NOMO-1 treated with dmso at 0.1 percent for 144 hours (cell line): Measurements from ENCODE around the gene GLYR1.
"Not testable (repeated sequence)": the region's sequence is repeated elsewhere in the genome, so short reads cannot be mapped to it uniquely, and the experiment has no call there.

Source experiments
- DNase-seq: peaks from one replicate; lab custom pipeline; 2025; ENCODE audit not compliant: unreplicated experiment; lab: John Stamatoyannopoulos, UW

GLYR1 gene

DNA sequence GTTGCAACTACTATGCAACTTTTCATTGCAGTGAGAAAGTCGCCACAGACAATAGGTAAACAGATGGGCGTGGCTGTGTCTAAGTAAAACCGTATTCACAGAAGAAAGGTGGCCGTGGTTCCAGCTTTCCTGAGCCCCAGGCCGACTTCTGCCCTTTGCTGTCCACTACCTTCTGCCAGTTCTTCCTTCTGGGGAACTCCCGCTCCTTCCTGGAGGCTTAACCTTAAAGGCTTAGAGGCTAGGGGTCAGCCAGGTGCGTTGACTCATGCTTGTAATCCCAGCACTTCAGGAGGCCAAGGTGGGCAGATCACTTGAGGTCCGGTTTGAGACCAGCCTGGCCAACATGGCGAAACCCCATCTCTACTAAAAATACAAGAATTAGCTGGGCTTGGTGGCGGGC, 56.8 kb downstream of the GLYR1 start:
- DNase-seq: no peak

DNA sequence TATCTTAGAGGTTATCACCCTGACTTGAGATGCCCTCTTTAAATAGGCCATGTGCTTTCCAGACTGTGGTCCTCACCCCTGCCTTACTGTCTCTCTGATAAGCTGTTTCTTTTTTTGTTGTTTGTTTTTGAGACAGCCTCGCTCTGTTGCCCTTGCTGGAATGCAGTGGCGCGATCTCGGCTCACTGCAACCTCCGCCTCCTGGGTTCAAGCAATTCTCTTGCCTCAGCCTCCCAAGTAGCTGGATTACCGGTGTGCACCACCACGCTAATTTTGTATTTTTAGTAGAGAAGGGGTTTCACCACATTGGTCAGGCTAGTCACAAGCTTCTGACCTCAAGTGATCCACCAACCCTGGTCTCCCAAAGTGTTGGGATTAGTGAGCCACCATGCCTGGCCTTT, 58.2 kb downstream of the GLYR1 start:
- DNase-seq: no peak

DNA sequence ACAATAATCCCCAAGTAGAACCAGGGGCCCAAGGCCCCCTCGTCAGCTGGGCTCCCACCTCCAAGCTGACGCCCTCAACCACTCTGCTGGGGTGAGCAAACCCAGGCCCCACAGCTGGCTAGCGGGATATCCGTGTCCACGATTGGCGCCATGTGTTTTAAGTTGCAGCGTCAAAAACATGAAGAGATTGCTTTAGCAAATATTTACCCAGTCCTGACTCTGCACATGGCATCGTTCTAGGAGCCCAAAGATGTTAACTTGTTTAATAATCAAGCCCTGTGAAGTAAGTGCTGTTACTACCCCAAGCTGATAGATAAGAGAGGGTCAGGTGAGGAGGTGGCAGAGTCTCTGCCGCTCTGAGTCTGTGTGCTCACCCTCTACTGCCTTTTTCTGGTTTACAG, 58.6 kb downstream of the GLYR1 start:
- DNase-seq: no peak

DNA sequence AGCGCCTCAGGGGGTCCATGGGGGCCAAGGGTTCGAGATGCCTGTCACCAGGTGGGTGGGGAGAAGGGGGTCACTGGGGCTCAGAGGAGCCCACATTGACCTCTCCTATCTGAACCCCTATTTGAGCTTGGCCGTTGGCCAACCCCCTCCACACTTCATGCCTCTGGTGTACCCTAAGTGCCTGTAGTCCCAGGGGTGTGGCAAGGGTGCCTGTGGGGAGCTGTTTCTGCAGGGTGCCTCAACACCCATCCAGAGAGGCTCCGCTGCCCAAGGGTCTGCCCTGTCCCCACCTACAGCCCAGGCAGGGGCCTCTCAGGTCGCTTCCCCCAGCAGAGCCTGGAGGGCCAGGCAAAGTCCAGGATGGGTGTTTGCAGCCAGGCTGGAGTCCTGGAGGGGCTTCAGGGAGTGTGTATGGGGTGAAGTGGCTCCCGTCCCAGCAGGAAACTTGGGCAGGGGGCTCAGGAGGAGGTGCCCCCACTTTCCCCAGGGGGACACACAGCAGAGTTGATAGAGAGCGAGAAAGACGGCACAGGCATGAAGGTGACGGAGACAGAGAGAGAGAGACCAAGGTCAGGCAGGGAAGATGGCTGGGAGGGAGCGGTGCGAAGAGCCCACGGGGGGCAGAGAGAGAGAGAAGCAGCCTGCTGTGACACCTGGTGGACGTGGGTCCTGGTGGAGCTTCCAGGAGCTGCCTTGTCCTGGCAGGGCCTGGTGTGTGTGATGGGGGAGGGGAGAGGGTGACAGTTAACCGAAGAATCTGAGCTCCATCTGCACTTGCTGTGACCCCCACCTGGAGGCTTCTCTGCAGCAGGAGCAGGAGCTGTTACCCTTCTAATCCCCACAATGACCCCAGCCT, 59.2 kb downstream of the GLYR1 start, which contains the start of gene SEPTIN12:
TSS of gene SEPTIN12 (minus strand) at position 719 of the 856 bp plus-strand sequence. CDS start at position 19, 700 bp downstream.
- DNase-seq: no peak

DNA sequence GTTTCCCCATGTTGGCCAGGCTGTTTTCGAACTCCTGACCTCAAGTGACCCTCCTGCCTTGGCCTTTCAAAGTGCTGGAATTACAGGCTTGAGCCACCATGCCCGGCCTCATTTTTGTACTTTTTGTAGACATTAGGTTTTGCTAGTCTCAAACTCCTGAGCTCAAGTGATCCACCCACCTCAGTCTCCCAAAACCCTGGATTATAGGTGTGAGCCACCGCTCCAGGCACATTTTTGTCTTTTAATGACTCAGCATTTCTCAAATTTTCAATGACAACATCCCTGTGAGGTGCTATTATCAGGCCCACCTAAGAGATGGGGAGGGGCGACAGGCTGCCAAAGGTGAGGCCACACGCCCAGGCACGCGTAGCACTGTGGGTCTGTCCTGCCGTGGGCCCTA, 60.0 kb downstream of the GLYR1 start:
- DNase-seq: no peak

DNA sequence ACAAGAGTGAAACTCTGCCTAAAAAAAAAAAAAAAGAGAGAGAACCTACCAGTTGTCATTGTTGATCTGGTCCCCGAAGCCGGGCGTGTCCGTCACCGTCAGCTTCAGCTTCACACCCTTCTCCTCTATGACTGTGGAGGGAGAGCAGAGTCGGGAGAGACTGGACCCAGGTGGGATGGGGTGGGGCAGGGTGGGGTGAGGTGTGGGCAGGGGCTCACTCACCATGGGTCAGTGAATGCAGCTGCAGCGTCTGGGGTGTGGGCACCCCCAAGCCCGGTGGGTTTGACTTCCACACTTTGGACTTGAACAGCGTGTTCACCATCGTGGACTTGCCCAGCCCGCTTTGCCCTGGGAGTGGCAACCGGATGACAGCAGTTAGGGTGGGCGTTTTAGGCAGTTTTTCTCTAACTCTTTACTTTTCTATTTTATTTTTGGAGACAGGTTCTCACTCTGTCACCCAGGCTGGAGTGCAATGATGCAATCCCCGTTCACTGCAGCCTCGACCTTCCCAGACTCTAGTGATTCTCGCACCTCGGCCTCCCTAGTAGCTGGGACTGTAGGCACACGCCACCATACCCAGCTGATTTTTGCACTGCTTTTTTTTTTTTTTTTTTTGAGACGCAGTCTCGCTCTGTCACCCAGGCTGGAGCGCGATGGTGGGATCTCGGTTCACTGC, 61.2 kb downstream of the GLYR1 start:
- no peak for DNase-seq

DNA sequence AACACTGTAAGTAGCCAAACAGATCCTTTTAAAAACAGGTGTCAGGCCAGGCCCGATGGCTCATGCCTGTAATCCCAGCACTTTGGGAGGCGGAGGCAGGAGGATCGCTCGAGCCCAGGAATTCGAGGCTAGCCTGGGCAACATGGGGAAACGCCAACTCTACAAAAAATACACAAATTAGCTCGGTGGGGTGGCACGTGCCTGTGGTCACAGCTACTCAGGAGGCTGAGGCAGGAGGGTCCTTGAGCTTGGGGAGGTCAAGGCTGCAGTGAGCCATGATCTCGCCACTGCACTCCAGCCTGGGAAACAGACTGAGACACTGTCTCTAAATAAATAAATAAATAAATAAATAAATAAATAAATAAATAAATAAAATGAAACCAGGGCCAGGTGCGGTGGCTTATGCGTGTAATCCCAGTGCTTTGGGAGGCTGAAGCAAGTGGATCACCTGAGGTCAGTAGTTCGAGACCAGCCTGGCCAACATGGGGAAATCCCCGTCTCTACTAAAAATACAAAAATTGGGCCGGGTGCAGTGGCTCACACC, 62.6 kb downstream of the GLYR1 start:
- DNase-seq: not testable (repeated sequence)

DNA sequence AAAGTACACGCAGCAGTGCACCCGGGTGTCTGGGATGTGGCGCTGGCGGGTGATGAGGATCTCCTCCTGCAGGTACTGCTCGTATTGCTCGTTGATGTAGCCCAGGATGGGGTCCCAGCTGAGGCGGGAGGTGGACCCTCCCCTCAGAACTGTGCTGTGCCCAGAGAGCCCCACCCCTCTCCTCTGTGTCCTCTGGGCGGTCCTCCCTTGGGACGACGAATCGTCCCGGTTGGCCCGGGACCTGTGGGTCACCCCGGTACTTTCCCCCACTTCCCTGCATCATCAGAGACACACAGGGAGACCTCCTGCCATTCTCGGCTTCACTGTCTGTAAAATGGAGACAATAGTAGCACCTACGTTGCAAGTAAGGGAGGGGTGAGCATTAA, 63.1 kb downstream of the GLYR1 start:
- DNase-seq: no peak

DNA sequence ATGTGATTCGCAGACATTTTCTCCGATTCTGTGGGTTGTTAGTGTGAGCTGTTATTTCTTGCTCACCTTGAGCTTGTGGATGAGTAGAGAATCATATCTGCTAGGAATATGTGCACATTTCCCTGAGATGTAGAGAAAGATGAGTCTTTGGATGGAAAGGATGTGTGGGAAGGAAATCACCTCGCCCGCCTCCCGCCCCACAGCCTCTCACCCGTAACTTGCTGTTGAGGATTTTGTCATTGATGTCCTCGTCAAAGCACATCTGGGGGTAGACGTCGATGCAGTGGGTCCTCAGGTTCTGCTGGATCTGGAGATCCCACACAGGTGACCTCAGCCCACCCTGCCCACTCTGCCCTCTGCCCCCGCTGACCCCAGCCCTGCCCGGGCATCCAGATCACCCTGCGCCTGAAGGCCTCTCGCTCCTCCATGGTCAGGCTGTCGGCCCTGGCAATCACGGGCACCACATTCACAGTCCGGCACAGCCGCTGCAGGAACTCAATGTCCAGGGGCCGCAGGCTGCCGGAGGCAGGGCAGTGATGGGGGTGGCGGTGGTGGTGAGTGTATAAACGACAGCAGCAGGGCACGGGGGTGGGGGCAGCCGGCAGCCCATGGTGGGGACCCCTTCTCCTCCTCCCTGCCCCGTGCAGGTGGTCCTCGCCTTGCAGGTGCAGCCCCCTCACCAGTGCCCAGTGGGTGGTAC, 63.7 kb downstream of the GLYR1 start:
- DNase-seq: no peak

DNA sequence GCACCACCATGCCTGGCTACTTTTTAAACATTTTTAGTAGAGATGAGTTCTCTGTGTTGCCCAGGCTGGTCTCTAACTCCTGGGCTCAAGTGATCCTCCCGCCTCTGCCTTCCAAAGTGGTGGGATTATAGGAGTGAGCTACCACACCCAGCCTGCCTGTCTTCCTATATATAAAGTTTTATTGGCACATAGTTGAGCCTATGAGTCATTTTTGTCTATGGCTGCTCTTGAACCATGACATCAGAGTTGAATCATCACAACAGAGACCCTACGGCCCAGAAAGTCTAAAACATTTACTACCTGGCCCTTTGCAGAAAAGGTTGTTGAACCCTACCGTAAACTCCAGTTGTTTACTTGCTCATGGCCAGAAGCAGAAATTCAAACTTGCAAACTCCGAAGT, 66.9 kb downstream of the GLYR1 start:
- DNase-seq: no peak

DNA sequence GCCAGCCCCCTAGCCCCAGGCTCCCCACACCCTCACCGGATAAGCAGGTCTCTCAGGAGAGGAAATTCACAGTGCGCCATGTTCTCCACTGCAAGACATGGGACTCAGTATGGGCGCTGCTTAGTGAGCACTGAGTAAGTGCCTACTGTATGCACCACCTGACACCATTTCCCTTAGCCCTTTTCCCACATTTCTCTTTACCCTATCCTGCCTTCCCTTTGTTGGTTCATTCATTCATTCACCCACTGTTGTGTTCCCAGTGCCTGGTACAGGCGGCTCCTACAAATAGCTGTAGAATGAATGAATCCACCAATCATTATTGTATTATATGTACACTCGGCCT, 69.1 kb downstream of the GLYR1 start:
- no peak for DNase-seq

DNA sequence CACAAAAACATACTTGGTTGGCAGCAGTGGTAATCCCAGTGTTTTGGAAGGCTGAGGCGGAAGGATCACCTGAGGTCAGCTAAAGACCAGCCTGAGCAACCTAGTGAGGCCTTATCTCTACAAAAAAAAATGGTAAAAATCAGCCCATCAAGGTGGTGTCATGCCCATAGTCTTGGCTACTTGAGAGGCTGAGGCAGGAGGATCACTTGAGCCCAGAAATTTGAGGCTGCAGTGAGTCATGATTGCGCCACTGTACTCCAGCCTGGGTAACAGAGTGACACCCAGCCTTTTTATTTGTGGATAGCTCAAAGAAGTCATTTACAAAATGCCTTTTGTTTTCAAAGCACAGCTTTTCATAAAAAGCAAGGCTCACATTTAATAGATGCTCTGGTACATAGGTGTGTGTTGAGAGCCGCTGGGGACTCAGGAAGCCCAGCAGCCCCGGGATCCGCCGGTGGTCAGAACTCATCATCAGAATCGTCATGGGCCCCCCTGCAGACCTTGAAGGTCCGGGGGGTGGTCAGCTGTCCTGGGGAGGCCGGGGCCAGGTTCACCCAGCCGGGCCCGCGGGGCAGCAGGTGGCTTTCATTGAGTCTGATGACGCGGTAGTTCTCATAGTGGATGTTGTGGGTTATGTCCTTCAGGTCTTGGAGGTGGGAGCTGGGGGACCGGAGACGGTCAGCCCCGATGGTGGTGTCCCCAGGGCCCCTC, 69.6 kb downstream of the GLYR1 start:
- no peak for DNase-seq

DNA sequence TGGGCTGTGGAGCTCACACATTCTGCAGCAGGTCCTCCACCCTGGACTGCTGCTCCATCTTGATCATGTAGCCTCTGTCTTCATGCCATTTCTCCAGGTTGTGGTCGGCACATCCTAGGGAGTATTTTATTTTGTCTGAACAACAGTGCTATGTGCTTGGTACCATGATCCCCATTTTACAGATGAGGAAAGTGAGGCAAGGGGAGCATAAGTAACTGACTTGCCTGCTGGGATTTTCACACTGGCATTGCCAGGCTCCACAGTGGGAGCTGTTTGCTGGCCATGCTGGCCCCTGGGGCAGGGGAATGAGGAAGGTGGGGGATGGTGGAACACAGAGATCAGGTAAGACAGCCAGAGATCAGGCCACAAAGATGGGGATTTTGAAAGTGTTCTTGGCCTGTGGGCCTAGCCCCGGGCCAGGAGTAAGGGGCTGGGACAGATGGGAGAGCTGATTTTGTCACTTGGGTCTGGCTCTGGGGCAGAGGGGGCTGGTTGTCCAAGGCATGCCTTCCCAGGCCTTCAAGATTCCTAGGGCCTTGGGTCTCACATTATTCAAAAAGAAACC, 70.9 kb downstream of the GLYR1 start:
- no peak for DNase-seq

DNA sequence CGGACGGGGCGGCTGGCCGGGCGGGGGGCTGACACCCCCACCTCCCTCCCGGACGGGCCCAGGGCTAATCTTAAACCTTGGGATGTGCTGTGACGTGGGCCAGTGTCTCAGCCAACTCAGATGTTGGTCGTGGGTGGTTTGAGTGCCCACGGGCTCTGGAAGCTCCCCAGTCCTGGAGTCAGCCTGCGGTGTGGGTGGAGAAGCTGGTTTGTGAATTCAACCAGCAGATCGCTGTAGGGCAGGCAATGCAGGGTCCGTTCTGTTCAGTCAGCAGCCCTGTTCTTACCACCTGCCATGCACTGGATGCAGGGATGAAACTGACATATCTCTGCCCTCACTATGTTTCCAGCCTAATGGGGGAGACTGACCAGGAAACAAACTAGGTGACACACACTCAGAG, 72.1 kb downstream of the GLYR1 start:
- no peak for DNase-seq

DNA sequence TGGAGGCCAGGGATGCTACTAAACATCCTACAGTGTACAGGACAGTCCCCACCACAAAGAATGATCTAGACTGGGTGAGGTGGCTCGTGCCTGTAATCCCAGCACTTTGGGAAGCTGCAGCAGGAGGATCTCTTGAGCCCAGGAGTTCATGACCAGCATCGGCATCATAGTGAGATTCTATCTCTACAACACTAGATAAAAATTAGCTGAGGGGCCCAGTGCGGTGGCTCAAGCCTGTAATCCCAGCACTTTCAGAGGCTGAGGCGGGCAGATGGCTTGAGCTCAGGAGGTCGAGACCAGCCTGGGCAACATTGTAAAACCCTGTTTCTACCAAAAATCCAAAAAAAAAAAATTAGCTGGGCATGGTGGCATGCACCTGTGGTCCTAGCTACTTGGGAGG, 74.7 kb downstream of the GLYR1 start:
- no peak for DNase-seq

DNA sequence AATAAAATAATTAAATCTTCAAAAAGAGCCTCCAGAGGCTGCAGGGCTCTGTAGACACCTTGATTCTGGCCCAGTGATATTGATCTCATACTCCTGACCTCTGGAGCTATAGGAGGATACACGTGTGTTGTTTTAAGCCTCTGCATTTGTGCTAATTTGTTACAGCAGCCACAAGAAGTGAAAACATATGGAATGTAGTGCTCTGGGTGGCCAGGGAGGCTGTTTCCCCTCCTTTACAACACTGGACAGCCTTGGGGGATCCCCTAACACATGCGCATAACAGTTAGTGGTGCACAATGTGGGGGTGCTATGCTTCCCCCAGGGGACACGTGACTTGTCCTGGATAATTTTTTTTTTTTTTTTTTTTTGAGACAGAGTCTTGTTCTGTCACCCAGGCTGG, 75.4 kb downstream of the GLYR1 start:
- DNase-seq: no peak

DNA sequence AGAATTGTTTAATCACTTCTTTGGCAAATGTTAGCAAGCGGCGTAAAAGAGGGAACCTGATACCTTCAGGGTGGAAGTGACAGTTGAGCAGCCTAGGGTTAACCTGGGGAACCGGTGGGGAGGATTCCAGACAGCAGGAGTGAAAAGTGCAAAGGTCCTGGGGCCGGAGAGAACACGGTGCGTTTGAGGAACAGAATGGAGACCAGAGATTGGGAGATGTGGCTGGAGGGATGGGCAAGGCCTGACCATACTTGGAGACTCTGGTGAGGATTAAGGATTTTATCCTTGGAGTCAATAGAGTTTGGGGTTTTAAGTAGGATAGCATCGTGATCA, 77.8 kb downstream of the GLYR1 start:
- no peak for DNase-seq

DNA sequence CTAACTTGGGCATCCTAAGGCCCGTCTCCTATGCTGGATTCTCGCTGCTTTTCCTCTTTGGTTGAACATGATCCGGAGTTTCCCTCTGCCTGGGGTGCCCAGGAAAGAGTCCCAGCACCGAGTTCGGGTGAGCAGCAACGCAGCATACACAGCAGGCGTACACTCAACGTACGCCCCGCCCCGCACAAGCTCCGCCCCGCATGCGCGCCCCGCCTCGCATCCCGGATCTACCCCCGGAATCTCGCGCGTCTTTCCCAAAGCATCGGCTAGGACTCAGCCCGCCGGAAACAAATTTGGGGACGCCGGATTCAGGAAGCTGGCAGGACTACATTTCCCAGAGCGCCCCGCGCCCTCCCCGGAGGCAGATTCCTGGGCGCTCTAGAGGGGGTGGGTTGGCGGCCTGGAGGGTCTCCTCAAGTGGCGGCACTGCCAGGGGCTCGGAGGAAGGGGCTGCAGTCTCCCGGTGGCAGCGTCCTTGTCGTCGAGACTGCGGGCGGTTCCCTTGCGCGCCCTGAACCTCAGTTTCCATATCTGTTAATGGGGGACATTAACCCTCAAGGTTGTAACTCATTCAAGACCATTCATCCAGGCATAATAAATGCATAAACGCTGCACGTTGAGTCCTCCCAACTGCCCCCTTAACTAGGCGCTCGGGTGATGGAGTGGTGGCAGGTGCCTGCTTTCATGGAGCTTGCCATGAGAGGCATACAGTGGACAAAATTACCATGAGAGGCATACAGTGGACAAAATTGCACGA, 78.4 kb downstream of the GLYR1 start:
- peak; percentile 75 for DNase-seq

DNA sequence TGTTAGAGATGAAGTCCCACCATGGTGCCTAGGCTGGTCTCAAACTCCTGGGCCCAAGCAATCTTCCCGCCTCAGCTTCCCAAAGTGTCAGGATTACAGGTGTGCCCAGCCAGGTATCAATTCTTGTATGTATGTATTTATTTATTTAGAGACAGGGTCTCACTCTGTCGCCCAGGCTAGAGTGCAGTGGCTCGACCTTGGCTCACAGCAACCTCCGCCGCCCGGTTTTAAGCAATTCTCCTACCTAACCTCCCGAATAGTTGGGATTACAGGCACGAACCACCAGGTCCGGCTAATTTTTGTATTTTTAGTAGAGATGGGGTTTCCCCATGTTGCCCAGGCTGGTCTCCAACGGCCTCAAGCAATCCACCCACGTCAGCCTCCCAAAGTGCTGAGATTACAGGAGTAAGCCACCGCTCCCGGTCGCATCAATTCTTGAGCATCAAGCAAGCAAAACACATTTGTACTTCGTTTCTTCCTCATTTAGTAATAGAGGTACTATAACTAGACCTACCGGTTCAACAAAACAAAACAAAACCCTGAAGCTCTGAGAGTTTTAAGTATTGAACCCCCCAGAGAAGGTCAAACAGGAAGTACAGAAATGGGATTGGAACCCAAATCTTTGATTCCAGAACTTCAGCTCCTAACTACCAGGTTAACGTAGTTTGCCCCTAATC, 79.1 kb downstream of the GLYR1 start:
- DNase-seq: peak; percentile 41
